Inferior parietal cortex (tissue), 1 donor: ENCODE data around the gene MYH9.
"Not testable (repeated sequence)": the region's sequence is repeated elsewhere in the genome, so short reads cannot be mapped to it uniquely, and the experiment has no call there.

Experiments used
- DNase-seq: peaks from one replicate; pipeline ENCODE4 v3.0.0-alpha.2; 2016; ENCODE audit errors: extremely low spot score

MYH9 gene

GRCh38 chr22:36387959-36388726 lies at the start of gene MYH9:
MYH9 (minus strand) TSS chr22:36387967; CDS start chr22:36349236, 38,731 bp downstream.
- DNase-seq: peak; percentile 98

GRCh38 chr22:36435516-36436415 lies 48.0 kb upstream of the MYH9 start:
- DNase-seq: no peak

GRCh38 chr22:36433318-36434231 lies 45.8 kb upstream of the MYH9 start:
- DNase-seq: no peak

- no peak for DNase-seq
These were observed 45.0 kb upstream of the MYH9 start for GRCh38 chr22:36432592-36433317.

- no peak for DNase-seq
These were observed 44.2 kb upstream of the MYH9 start for GRCh38 chr22:36431977-36432376.

GRCh38 chr22:36430863-36431262 lies 43.1 kb upstream of the MYH9 start:
- no peak for DNase-seq

- not testable (repeated sequence) for DNase-seq
These were observed 40.2 kb upstream of the MYH9 start for GRCh38 chr22:36427952-36428351.

- DNase-seq: no peak
These were observed 38.3 kb upstream of the MYH9 start for GRCh38 chr22:36425977-36426523.

- DNase-seq: no peak
These were observed 37.3 kb upstream of the MYH9 start for GRCh38 chr22:36424901-36425579.

- DNase-seq: not testable (repeated sequence)
These were observed 36.7 kb upstream of the MYH9 start for GRCh38 chr22:36424466-36424865.

GRCh38 chr22:36423461-36424404 lies 36.0 kb upstream of the MYH9 start:
- no peak for DNase-seq

- DNase-seq: no peak
These were observed 34.7 kb upstream of the MYH9 start for GRCh38 chr22:36422287-36423014.

GRCh38 chr22:36419912-36420882 lies 32.4 kb upstream of the MYH9 start:
- no peak for DNase-seq

GRCh38 chr22:36419177-36419911 lies 31.6 kb upstream of the MYH9 start:
- DNase-seq: peak; percentile 29

- DNase-seq: no peak
These were observed 29.5 kb upstream of the MYH9 start for GRCh38 chr22:36417281-36417686.

GRCh38 chr22:36415415-36416168 lies 27.8 kb upstream of the MYH9 start:
- DNase-seq: no peak
